GM21390 (cell line): ENCODE measurements around the gene NRXN3.

Experiments used
- ATAC-seq: cut with Tn5 transposase; IDR thresholded peaks from one replicate; pipeline ENCODE4 v1.9.1; 2021; ENCODE audit not compliant: unreplicated experiment

NRXN3 gene

DNA sequence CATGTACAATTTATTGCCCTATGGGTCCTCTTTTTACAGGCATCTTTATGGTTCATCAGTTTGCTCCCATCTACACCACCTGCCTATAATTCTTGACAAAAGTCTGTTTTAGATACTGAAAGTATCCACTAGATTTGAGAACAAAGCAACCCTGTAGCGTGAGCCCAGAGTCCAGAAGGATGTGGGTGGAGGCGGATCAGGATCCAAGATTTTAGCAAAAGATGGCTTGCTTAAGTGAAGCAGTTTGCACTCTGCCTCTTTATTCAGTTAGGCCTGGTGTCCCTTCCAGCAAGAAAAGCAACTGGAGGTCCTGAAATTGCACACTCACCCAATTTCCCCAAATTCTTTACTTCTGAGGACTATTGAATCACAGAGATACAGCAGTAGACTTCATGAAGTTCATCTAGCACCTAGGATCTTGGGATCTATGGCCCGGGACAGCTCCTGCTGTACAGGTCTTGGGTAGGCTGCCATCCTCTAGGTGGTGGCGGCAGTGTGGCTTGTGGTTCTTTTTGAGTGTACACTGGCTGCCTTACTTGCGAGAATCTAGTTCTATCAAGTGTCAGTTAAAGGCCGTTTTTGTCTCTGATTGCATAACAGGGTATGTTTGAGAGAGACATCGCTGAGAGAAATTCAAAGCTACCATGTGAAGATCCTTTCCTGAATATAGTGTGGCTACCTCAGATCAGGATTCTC lies 873.2 kb downstream of the NRXN3 start:
- no peak for ATAC-seq

DNA sequence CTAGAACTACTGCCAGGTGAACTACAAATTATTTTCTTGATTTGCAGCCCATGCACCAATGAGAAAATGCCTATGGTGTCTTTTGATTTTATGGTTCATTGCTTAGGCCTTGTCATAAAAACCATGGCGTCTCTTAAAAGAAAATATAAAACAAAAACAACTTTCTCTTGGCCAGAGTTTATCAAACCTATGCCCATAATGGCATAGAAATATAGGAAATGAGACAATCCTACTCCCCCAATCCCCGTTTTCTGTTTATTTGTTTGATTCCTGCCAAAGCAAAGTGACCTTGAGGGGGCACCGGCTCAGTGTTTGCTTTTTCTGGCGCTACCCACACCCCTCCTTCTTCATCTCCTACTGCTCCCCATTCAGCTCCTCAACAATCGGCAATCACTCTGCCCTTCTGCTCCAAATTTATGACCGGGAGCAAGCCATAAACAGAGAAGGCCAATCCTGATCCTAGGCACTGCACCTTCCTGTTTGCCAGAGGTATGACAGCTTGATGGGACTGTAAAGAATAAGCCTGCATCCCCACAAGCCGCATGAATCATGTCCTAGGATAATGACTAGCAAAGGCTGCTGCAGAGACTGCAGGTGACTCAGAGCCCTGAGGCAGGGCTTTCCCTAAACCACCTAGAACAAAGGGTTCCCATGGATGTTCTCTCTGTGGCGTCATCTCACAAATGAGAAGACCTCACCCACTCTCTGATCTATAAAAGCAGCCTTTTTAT lies 874.9 kb downstream of the NRXN3 start:
- ATAC-seq: no peak

DNA sequence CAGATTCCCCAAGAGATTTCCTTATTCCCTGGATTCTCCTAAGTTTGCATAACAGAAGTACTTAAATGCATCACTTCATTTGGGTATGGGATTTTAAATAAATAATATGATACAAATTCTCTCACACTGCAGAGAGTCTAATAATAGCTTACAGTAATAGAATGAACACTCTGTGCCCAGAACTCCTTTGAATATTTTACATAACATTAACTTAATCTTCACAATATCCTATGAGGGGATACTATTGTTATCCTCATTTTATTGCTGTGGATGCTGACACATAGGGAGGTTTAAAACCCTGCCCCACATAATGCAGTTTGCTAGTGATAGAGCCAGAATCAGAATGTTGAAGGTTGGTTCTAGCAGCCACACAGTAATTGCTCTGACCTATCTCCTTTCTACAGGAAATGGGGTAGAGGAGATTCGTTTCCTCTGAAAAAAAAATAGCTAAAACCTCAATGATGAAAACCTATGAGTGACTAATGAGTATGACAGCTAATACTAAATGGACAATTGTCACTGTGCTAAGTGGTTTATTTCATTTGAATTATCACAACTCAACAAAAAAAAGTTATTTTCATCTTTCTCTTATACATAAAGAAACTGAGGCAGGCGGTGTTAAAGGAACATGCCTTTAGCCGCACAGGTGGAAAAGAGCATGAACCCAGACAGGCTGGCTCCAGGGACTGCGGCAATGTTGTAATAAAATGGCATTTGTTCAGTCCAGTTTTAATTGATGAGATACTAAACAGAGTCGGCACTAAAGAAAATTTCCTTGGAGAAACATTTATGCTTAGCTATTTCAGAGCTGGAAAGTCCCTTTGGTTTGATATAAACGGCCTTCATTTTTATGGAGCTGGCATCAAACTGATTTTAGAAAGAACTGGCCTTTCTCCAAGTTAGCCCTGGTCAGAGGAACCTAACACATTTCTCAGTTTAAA lies 880.9 kb downstream of the NRXN3 start:
- no peak for ATAC-seq

DNA sequence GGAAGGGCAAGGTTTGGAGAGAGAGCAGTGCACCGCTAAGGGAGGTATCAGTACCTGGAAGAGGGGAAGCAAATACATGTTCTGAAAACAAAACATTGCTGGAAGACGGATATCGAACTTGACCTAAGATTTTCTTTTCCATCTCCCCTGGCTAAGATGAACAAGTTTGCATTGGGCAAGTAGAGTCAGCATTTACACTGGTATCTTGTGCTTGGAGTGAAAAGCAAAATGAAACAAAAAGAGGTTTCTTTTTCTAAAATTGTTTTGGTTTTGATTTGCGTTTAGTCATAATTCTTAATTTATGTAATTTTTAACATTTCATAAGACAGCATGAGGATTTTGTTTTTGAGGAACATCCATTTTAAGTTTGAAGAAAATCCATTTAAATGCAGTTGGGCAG lies 881.6 kb downstream of the NRXN3 start:
- ATAC-seq: no peak

DNA sequence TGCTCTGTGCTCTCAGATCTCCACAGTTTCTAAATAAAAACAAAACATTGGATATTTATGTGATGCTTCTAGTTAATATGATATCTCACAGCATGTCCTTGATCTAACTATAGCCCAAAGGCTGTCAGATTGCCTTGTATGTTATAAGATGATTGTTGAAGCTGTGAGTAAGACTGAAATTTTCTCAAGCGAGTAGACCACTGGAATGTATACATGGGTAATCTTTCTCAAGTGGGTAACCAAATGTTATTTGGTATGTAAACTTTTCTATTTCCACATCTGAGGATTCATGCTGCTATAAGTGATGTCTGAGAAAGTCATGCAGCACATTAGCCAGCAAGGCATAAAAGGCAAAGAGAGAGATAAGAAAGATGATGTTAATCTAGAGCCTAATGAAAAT lies 886.7 kb downstream of the NRXN3 start:
- no peak for ATAC-seq

DNA sequence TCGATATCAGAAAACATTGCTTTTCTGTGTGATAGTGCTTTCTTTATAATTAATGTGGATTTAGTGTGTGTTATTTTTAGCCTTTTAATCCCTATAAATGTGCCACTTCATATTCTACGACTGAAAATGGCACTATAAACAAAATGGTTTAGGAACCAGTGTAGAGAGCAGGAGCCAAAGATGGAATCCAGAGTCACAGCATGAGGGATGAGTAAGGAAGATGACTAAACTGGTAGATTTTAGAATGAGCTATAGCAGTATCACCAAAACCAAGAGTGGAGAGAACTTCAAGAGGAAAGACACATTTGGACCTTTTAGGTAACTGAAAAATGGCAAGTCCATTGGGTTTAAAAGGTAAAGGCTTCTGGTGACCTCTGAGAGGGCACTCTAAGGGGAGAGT lies 887.2 kb downstream of the NRXN3 start:
- ATAC-seq: no peak

DNA sequence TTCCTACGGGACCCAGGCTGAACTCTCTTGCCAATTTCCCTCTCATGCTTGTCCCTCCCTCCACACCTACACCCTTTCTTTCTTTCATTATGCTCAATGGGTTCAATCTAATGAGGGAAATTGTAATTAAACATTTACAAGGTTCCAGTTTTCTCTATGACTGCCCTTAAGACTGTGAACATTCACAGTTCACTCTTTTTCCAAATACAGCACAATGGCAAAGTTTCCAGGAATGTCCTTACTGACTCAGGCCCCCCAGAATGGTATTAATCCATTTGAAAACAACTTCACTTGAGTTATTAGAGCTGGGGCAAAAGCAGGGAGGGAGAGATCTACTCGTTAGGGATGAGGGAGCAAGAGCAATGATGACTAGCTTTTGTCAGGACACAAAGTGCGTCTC lies 892.1 kb downstream of the NRXN3 start:
- ATAC-seq: no peak

DNA sequence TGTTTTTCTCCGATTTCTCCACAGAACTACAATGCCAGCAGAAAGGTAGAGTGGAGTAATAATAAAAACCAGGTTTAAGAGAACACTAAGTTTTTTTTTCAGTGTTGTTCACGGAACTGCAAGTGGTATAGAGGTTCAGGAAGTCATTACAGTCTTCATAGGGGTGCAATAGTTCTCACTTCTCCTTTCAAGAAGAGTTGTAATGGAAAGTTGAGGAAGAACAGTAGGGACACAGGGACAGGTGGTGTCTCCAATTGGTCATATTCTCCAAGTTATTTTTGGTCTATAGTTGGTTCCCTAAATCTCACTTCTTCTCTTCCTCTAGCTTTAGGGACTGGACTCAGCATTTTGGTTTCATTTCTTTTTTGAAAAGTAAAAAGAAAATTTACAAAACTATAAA lies 894.0 kb downstream of the NRXN3 start:
- ATAC-seq: no peak

DNA sequence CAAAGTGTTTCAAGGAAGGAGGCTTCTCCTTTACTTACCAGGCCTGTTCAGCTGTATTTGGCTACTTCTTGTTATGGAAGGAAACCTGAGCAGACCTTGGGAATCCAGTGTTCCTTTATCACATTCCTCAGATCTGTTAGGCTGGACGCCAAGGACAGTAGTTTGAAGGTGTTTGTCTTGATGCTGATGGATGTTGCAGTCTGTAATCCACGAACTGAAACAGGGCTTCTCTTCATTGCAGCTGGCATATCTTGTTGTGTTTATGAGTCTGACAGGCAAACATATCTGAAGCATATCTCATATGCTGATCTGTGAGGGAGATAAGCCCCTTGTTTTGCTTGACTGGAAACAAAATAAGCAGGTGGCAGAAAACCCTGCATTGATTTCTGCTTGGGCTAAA lies 904.3 kb downstream of the NRXN3 start:
- no peak for ATAC-seq

DNA sequence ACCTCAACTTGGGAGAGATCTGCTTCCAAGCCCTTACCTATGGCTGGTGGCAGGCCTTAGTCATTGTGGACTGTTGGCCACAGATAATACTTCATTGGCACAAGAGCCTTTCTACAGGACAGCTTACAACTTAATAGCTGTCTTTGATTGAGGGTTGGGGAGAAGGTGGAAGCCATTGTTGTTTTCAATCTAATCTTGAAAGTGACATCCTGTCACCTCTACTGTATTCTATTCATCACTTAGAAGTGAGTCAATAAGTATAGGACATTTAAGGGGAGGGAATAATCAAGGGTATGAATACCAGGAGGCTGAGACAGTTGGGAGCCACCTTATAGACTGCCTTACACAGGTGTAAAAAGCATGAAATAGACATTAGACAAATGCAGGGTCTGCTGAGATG lies 906.3 kb downstream of the NRXN3 start:
- ATAC-seq: no peak

DNA sequence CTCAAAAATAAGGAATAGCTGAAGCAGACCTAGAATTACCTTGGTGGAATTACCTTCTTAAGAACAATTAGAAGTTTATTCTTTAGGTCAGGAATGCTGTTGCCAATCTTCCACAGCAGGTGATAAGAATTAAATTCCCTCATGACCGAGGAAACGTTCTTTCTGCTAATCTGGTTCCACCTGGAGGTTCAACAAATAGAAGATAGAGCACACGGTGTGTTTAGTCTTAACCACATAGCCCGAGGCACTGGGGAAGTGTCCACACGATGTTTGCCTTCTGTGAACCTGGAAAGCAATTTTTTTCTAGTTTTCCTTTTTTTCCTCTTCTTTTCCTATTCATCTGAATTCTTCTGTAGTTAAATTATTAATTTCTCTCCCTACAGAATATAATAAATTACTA lies 906.9 kb downstream of the NRXN3 start:
- no peak for ATAC-seq

DNA sequence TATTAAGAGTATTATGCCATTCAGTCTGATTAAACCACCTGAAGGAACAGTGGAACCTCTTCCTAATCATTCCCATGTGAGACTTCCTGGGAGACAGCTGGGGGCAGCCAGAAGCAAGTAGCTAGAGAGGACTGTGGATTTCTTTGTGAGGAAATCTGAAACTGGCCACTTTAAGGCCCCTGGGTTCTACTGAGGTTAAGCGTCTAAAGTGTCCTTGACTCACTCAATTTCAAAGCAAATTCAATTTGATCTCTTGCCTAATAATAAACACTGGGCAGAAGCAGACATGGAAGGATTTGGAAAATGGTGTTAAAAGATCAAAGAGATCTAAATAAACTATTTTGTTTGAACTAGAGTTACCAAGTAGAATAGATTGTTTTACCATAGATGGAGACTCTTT lies 909.9 kb downstream of the NRXN3 start:
- no peak for ATAC-seq

DNA sequence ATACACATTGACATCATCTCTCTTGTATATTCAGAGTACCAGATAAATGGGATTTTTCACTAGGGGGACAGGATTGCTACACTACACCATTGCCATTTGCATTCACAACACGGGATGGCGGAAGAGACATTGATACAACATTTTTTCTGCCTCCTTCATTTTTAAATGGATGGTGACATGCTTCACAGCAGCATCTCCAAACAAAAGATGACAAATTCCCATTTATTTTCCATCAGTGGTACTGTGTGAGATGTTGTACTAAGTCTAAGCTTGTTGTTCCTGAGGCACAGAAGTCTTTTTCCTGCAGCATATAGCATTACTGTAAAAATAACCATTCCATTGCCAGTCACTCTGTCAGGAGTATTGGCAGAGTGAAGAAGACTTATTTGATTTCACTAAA lies 912.7 kb downstream of the NRXN3 start:
- no peak for ATAC-seq

DNA sequence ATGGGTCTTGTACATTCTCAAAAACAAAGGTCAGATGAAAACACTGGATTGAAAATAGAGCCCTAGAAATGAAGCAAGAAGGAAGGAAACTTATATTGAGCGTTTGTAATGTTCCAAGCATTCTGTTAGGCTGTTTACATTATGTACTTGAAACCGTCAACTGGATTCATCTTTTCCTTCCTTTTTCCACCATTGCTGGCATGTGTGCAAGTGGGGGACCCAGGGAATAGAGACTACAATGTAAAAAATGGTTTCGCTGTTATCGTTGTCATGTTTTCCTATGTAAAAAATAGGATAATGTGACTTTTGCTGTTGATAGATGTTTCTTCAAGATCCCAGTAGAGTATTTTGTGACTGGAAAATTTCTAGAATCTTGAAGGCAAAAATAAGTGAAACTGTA lies 913.2 kb downstream of the NRXN3 start:
- ATAC-seq: no peak

DNA sequence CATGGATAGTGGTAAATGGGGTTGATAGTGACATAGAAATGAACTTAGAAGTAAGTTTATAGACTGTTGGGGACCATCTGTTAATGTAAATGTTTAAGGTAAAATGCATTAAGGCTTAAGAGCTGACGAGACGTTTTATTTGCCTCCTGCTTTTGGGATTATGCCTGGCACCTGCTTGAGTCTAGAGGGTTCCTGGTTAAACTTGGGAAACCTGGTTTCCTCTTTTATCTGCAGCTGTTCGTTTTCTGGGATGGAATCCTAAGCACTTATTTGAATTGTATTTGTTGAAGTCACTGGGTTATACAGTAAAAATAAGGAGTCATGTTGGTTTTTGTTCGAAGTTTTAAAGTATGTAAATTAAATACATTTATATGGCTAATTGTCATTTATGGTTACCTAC lies 914.7 kb downstream of the NRXN3 start:
- ATAC-seq: no peak

DNA sequence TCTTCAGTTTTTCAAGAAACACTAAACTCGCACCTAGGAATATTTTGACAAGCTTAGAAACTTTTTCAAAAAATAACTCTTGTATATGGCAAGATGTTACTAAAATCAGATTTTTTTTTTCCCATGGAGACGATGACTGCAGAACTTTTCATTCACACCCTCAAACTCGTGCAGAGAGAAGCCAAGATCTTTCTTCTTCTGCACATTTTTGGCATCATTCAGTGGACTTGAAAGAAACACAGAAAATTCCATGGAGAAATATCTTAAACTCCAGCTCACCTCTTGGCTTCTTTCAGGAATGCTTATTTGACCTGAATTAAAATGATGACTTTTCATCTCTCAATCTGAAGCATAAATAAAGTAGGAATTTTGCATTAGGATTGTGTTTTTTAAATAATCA lies 919.4 kb downstream of the NRXN3 start:
- no peak for ATAC-seq

DNA sequence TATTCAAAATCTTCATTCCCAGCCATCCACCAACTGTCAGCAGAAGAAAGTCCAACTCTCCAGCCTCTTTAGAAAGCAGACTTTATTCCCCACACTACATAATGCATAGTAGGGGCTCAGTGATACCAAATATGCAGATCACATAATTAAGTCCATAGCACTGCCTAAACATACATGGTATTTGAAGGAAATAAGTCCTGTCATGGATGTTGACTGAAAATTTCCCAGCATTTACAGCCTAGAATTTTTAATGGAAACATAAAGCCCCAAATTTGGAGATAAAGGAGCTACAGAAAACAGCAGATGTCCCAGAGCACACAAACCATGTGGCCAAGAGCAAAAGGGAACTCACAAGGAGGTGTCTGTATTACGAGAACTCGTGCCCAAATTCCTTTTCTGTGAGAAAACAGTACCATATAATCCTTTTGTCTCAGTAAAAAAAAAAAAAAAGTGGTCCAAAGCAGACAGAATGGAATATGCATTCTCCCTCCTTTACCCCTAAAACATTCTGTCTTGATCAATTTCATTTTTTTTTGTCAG lies 920.5 kb downstream of the NRXN3 start:
- no peak for ATAC-seq

DNA sequence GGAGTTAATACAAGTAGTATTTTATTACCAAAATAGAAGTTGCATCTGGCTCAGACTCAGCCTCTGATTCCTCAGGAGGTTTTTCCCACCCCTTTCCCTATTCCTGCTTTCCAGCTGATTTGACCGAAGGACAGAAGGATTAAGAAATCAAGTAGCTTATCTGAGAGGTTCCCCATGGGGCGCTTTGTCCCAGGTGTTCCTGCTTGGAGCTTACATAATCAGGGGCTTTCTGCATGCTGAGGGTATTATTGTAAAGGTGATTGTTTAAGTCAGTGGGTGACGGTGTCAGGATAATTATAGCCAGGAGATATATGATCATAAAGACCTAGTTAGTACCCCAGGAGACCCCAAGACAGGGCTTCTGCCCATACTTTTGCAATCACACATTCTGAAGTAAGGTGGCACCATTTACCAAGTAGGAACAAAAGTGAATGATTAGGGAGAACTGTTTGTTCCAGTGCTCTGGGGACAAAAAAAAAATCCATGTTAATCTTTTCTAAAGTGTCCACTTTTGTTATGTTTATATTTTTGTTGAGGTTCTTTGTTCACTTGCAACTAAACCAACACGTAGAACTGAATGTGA lies 921.3 kb downstream of the NRXN3 start:
- ATAC-seq: no peak

DNA sequence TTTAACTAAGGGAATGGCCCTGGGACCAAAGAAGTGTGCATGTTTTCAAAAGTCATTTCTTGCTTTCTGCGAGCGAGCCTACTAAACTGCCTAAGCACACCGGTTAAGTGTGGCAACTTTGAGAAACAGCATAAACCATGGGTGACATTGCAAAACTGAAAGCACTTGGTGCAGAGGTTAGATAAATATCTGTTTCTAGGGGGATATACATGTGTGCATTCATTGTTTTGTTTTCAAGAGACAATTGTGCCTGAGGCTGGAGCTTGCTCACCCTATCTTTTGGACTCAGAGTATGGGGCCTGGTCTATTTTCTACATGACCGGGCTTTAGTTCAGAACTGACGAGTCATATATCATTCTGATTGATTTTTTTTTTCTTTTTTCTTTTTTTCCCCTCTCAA lies 923.4 kb downstream of the NRXN3 start:
- ATAC-seq: no peak

DNA sequence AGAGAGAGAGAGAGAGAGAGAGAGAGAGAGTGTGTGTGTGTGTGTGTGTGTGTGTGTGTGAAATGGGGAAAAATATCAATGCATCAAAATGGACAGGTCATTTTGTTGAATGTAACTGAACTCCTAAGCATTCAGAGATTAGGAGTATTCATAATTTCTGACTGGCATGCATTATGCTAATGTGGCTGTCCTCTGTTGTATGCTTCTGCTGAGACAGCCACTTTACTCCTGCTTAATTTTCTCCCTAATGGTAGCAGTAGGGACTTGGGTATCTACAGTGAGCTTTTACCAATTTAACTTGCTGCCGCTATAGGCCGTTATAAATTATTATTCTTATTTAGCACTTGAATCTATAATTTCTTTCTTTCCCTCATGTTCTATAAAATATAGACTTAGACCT lies 924.8 kb downstream of the NRXN3 start:
- no peak for ATAC-seq

DNA sequence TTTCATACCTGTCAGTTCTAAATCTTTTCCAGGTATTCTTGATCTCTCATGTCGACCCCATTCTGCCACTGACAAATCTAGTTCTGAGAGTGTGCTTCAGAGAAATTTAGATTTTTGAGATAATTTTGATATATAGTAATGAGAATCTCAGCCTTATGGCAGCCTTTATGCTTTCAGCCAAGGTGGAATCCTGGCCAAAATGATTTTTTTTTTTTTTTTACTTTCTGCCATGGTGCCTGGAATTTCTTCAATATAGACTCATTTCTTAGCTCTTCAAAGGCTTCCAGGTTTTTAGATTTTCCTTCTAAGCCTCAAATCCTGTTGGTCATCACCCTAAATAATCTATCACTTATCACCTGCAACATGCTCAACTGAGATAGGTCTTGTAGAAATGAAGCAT lies 926.6 kb downstream of the NRXN3 start:
- ATAC-seq: no peak
